NCI-H82 (cell line): Measurements from ENCODE around the gene RNASEL.
"Not testable (repeated sequence)": the region's sequence is repeated elsewhere in the genome, so short reads cannot be mapped to it uniquely, and the experiment has no call there.

ENCODE experiments used
- DNase-seq: peaks from one replicate; lab custom pipeline; 2025; lab: John Stamatoyannopoulos, UW

RNASEL gene

GRCh38 chr1:182588500-182589396 is at the start of gene RNASEL:
Gene RNASEL, minus strand, starts transcription at chr1:182589256. Its CDS starts 2,450 bp downstream, at chr1:182586806.
- DNase-seq = peak; percentile 79

- no peak for DNase-seq
Measured at GRCh38 chr1:182637769-182638168, 48.7 kb upstream of the RNASEL start.

- peak; percentile 58 for DNase-seq
Measured at GRCh38 chr1:182635871-182636270, 46.8 kb upstream of the RNASEL start.

GRCh38 chr1:182634306-182635072 is 45.4 kb upstream of the RNASEL start:
- peak; percentile 95 for DNase-seq

- DNase-seq = peak; percentile 83
Measured at GRCh38 chr1:182633657-182634281, 44.7 kb upstream of the RNASEL start.

- no peak for DNase-seq
Measured at GRCh38 chr1:182633031-182633430, 44.0 kb upstream of the RNASEL start.

- not testable (repeated sequence) for DNase-seq
Measured at GRCh38 chr1:182632441-182632857, 43.4 kb upstream of the RNASEL start.

- DNase-seq = no peak
Measured at GRCh38 chr1:182631954-182632353, 42.9 kb upstream of the RNASEL start.

GRCh38 chr1:182631053-182631677 is 42.1 kb upstream of the RNASEL start:
- no peak for DNase-seq

- DNase-seq = no peak
Measured at GRCh38 chr1:182630586-182630985, 41.5 kb upstream of the RNASEL start.

GRCh38 chr1:182629499-182630096 is 40.5 kb upstream of the RNASEL start:
- DNase-seq = no peak

- no peak for DNase-seq
Measured at GRCh38 chr1:182629080-182629479, 40.0 kb upstream of the RNASEL start.

GRCh38 chr1:182628657-182629056 is 39.6 kb upstream of the RNASEL start:
- no peak for DNase-seq

- no peak for DNase-seq
Measured at GRCh38 chr1:182627622-182628021, 38.6 kb upstream of the RNASEL start.

- DNase-seq = no peak
Measured at GRCh38 chr1:182626527-182626926, 37.5 kb upstream of the RNASEL start.

- DNase-seq = peak; percentile 13
Measured at GRCh38 chr1:182625719-182626504, 36.9 kb upstream of the RNASEL start.

- no peak for DNase-seq
Measured at GRCh38 chr1:182625024-182625423, 36.0 kb upstream of the RNASEL start.

GRCh38 chr1:182624577-182624976 is 35.5 kb upstream of the RNASEL start:
- DNase-seq = no peak

- no peak for DNase-seq
Measured at GRCh38 chr1:182622901-182623528, 34.0 kb upstream of the RNASEL start.

- DNase-seq = no peak
Measured at GRCh38 chr1:182621906-182622305, 32.9 kb upstream of the RNASEL start.
